Lung (tissue), 12 donors: ENCODE measurements around the gene TLE3. TPM values are rescaled to one million over a fixed set of nuclear protein-coding genes. Genes with fewer than 3 reads are reported as not detected.

Experiments used
- ATAC-seq: fragments of 200-7000 bp; cut with Tn5 transposase; one replicate; pipeline ENCODE4 v1.9.1; 2020; ENCODE audit warnings: moderate number of reproducible peaks; ENCODE audit not compliant: insufficient read depth, low FRiP score
- DNase-seq, 3 donors: peaks; one replicate each; pipeline ENCODE4 v3.0.0-alpha.2; 2013 to 2017
- H3K27ac ChIP-seq, 2 donors: one replicate each; pipeline ENCODE4 v1.5.1; 2013; ENCODE audit warnings: mild to moderate bottlenecking in 2 of 2, moderate library complexity in 2 of 2, control low read depth in 1 of 2, inconsistent platforms in 1 of 2, low read depth in 1 of 2, low read length in 1 of 2
- H3K27me3 ChIP-seq, 3 donors: one replicate each; pipeline ENCODE4 v1.5.1; 2013; ENCODE audit warnings: low read length in 2 of 3; ENCODE audit not compliant: control insufficient read depth in 3 of 3, insufficient read depth in 3 of 3
- H3K36me3 ChIP-seq, 4 donors: one replicate each; pipeline ENCODE4 v1.5.1; 2013; ENCODE audit warnings: low read length in 4 of 4, mild to moderate bottlenecking in 1 of 4, moderate library complexity in 1 of 4; ENCODE audit not compliant: control insufficient read depth in 4 of 4, insufficient read depth in 4 of 4
- H3K4me1 ChIP-seq, 5 donors: one replicate each; pipeline ENCODE4 v1.5.1; 2013; ENCODE audit warnings: low read length in 5 of 5, mild to moderate bottlenecking in 2 of 5, moderate library complexity in 1 of 5; ENCODE audit not compliant: control insufficient read depth in 5 of 5, insufficient read depth in 5 of 5
- H3K4me3 ChIP-seq: one replicate; pipeline ENCODE4 v1.5.1; 2013; ENCODE audit warnings: mild to moderate bottlenecking, control low read depth, moderate library complexity
- H3K9ac ChIP-seq, 2 donors: one replicate each; pipeline ENCODE4 v1.5.1; 2013; ENCODE audit warnings: low read length in 2 of 2, control low read depth in 1 of 2; ENCODE audit not compliant: insufficient read depth in 1 of 2
- H3K9me3 ChIP-seq, 4 donors: one replicate each; pipeline ENCODE4 v1.5.1; 2013; ENCODE audit warnings: low read length in 3 of 4, mild to moderate bottlenecking in 1 of 4, moderate library complexity in 1 of 4; ENCODE audit not compliant: control insufficient read depth in 4 of 4, insufficient read depth in 3 of 4
- CTCF ChIP-seq: IDR thresholded peaks from 2 replicates; pipeline ENCODE4 v1.5.1; 2012; ENCODE audit warnings: mild to moderate bottlenecking; ENCODE audit errors: control extremely low read depth, extremely low read depth
- WGBS, 2 donors: extraction: QIAGEN DNeasy Blood & Tissue Kit; methylation state at CpG; one replicate each; pipeline ENCODE4 v1.1.7; 2013; 5-methylcytosine and 5-hydroxymethylcytosine counted together
- polyA plus RNA-seq, 2 donors: library from polyadenylated mRNA; stranded (reverse); fragments of 200-250 nt; gene quantifications; one replicate each; pipeline ENCODE4 v1.2.1, GENCODE V29; 2013
- total RNA-seq, 2 donors: library from RNA; depleted of rRNA in 1 of 2; stranded (reverse); fragments of >200 nt in 1 of 2; gene quantifications; one replicate each; pipeline ENCODE4 v1.2.1, GENCODE V29; 2014 to 2021
- donor health status: control.
- donor health status: control.
- donor health status: Bipolar disorder and iron deficiency.
- donor health status: healthy.
- donor health status: DM: yes; HTN: yes; CAD: no.

TLE3 gene
- total and polyA plus RNA-seq, 4 donors = 22.7 to 77.3 (median 73.3) TPM

- ATAC-seq = no peak
Measured at GRCh38 chr15:70071799-70072198, 25.9 kb downstream of the TLE3 start.

GRCh38 chr15:70069716-70070115 lies 28.0 kb downstream of the TLE3 start:
- Histone ChIP-seq H3K36me3 (peaks cover 13 to 74% (median 66%) of the 10 kb centered on the region in 4 donors), H3K9ac (no peak overlapping the region), H3K9me3 (peaks cover 0 to 4% (median 0%) of the 10 kb centered on the region in 4 donors), H3K27ac (no peak overlapping the region), H3K4me1 (peaks cover 0 to 10% (median 10%) of the 10 kb centered on the region in 5 donors), H3K27me3 (no peaks in the 10 kb centered on the region), H3K4me3 (no peak overlapping the region)
- no peak for DNase-seq
- no peak for TF ChIP-seq CTCF
- ATAC-seq = no peak
- 93 to 94% methylated on average over 7 of the region's 7 CpGs for WGBS, 2 donors

More at GRCh38 chr15:70071799-70072198, 25.9 kb downstream of the TLE3 start:
- no peak overlapping the region for H3K4me3 ChIP-seq
- no peaks in the 10 kb centered on the region for H3K27me3 ChIP-seq
- peaks cover 0 to 4% (median 0%) of the 10 kb centered on the region in 5 donors for H3K4me1 ChIP-seq
- H3K36me3 ChIP-seq = peaks cover 22 to 70% (median 66%) of the 10 kb centered on the region in 4 donors
- peaks cover 0 to 4% (median 0%) of the 10 kb centered on the region in 4 donors for H3K9me3 ChIP-seq
- 94% methylated on average over 19 of the region's 19 CpGs for WGBS, 2 donors
- H3K9ac ChIP-seq = no peak overlapping the region
- no peak for DNase-seq
- TF ChIP-seq CTCF = no peak
- H3K27ac ChIP-seq = no peak overlapping the region

- no peak overlapping the region for H3K4me3 ChIP-seq
- peaks cover 0 to 17% (median 10%) of the 10 kb centered on the region in 5 donors for H3K4me1 ChIP-seq
- ATAC-seq = no peak
- H3K27ac ChIP-seq = no peak overlapping the region
- H3K9me3 ChIP-seq = peaks cover 0 to 4% (median 0%) of the 10 kb centered on the region in 4 donors
- WGBS, 2 donors = 87 to 89% methylated on average over 9 of the region's 9 CpGs
- H3K36me3 ChIP-seq = peaks cover 9 to 71% (median 60%) of the 10 kb centered on the region in 4 donors
- no peak overlapping the region for H3K9ac ChIP-seq
- no peak for DNase-seq
- H3K27me3 ChIP-seq = no peaks in the 10 kb centered on the region
- TF ChIP-seq CTCF = no peak
Measured at GRCh38 chr15:70068783-70069565, 28.7 kb downstream of the TLE3 start.
